ENCODE measurements around the gene SUMF1. TPM values are rescaled to one million over a fixed set of nuclear protein-coding genes. Genes with fewer than 3 reads are reported as not detected.

The SUMF1 gene
- polyA plus RNA-seq, 1 experiment: 51.4 TPM

- ChIA-PET POLR2A (no interaction called here), CTCF (interaction anchor here (1.0 to 1.4 kb wide), 2 partner anchors 58 to 196 kb away, joined by 3 to 4 read pairs; no protein-coding TSS in a partner anchor)
- Histone ChIP-seq H3K4me3 (ENCODE audit: low read depth, low read length) (no peak overlapping the region), H3K9me3 (ENCODE audit: control insufficient read depth, insufficient read depth, low read length) (no peaks in the 10 kb centered on the region), H3K27me3 (ENCODE audit: control insufficient read depth, insufficient read depth, low read length) (no peaks in the 10 kb centered on the region), H3K27ac (ENCODE audit: low read depth, low read length) (no peak overlapping the region)
- no peak for TF ChIP-seq CTCF (IDR thresholded peaks at IDR 0.05; ENCODE audit: low read depth, low read length)
- no peak for DNase-seq (ENCODE audit: low read depth, low spot score)
Measured at GRCh38 chr3:4438296-4438695, 28.8 kb downstream of the SUMF1 start.

GRCh38 chr3:4432259-4432658, 34.8 kb downstream of the SUMF1 start:
- no peaks in the 10 kb centered on the region for H3K27me3 ChIP-seq (ENCODE audit: control insufficient read depth, insufficient read depth, low read length)
- DNase-seq (ENCODE audit: low read depth, low spot score): no peak
- H3K27ac ChIP-seq (ENCODE audit: low read depth, low read length): no peak overlapping the region
- TF ChIP-seq CTCF (IDR thresholded peaks at IDR 0.05; ENCODE audit: low read depth, low read length): no peak
- H3K9me3 ChIP-seq (ENCODE audit: control insufficient read depth, insufficient read depth, low read length): no peaks in the 10 kb centered on the region
- ChIA-PET CTCF (no interaction called here), POLR2A (no interaction called here)
- no peak overlapping the region for H3K4me3 ChIP-seq (ENCODE audit: low read depth, low read length)

GRCh38 chr3:4429648-4430350, 37.3 kb downstream of the SUMF1 start:
- Histone ChIP-seq H3K9me3 (ENCODE audit: control insufficient read depth, insufficient read depth, low read length) (no peaks in the 10 kb centered on the region), H3K27me3 (ENCODE audit: control insufficient read depth, insufficient read depth, low read length) (no peaks in the 10 kb centered on the region), H3K27ac (ENCODE audit: low read depth, low read length) (no peak overlapping the region), H3K4me3 (ENCODE audit: low read depth, low read length) (no peak overlapping the region)
- POLR2A ChIA-PET: no interaction called here
- CTCF ChIA-PET: interaction anchor here (1.4 kb wide), 1 partner anchor 204 kb away, joined by 4 read pairs; no protein-coding TSS in a partner anchor
- DNase-seq (ENCODE audit: low read depth, low spot score): no peak
- no peak for TF ChIP-seq CTCF (IDR thresholded peaks at IDR 0.05; ENCODE audit: low read depth, low read length)

- no peak overlapping the region for H3K4me3 ChIP-seq (ENCODE audit: low read depth, low read length)
- TF ChIP-seq CTCF (IDR thresholded peaks at IDR 0.05; ENCODE audit: low read depth, low read length): no peak
- CTCF ChIA-PET: interaction anchor here (0.5 to 1.3 kb wide), 3 partner anchors 76 to 207 kb away, joined by 4 to 7 read pairs (median 5); no protein-coding TSS in a partner anchor
Measured at GRCh38 chr3:4426782-4427344, 40.2 kb downstream of the SUMF1 start.

GRCh38 chr3:4426261-4426781, 40.7 kb downstream of the SUMF1 start:
- DNase-seq (ENCODE audit: low read depth, low spot score): no peak
- TF ChIP-seq CTCF (IDR thresholded peaks at IDR 0.05; ENCODE audit: low read depth, low read length): no peak
- H3K27ac ChIP-seq (ENCODE audit: low read depth, low read length): peak overlapping the region; percentile 57
- H3K9me3 ChIP-seq (ENCODE audit: control insufficient read depth, insufficient read depth, low read length): no peaks in the 10 kb centered on the region
- H3K4me3 ChIP-seq (ENCODE audit: low read depth, low read length): no peak overlapping the region
- CTCF ChIA-PET: interaction anchor here (1.3 kb wide), 2 partner anchors 76 to 207 kb away, joined by 5 to 7 read pairs; no protein-coding TSS in a partner anchor
- POLR2A ChIA-PET: interaction anchor here (0.7 to 1.1 kb wide), 2 partner anchors 41 to 67 kb away, joined by 3 to 9 read pairs; partner anchors contain the start of genes ITPR1 and SUMF1
- H3K27me3 ChIP-seq (ENCODE audit: control insufficient read depth, insufficient read depth, low read length): no peaks in the 10 kb centered on the region

More at GRCh38 chr3:4426782-4427344, 40.2 kb downstream of the SUMF1 start:
- Histone ChIP-seq H3K9me3 (ENCODE audit: control insufficient read depth, insufficient read depth, low read length) (no peaks in the 10 kb centered on the region), H3K27ac (ENCODE audit: low read depth, low read length) (peak overlapping the region; percentile 57), H3K27me3 (ENCODE audit: control insufficient read depth, insufficient read depth, low read length) (no peaks in the 10 kb centered on the region)
- POLR2A ChIA-PET: interaction anchor here (0.7 to 1.1 kb wide), 2 partner anchors 40 to 66 kb away, joined by 3 to 9 read pairs; partner anchors contain the start of genes ITPR1 and SUMF1
- DNase-seq (ENCODE audit: low read depth, low spot score): peak; percentile 60

All from AG04450 (cell line).